ENCODE data around the gene ZNF155. TPM values are rescaled to one million over a fixed set of nuclear protein-coding genes. Genes with fewer than 3 reads are reported as not detected.

The ZNF155 gene
- polyA plus RNA-seq, 3 donors = 1.2 to 3.0 (median 1.4) TPM

- no peaks in the 10 kb centered on the region for H3K27me3 ChIP-seq (ENCODE audit: control insufficient read depth in 2 of 2, insufficient read depth in 2 of 2, low read length in 2 of 2)
- H3K4me1 ChIP-seq (ENCODE audit: control insufficient read depth in 1 of 2, insufficient read depth in 2 of 2, low read length in 2 of 2) = no peaks in the 10 kb centered on the region
- Mint-ChIP-seq H3K4me1 (no peaks in the 10 kb centered on the region), H3K27me3 (ENCODE audit: low read depth in 3 of 3) (no peaks in the 10 kb centered on the region), H3K4me3 (no peak overlapping the region), H3K27ac (no peak overlapping the region), H3K9me3 (peaks cover 38 to 86% (median 62%) of the 10 kb centered on the region in 7 donors), H3K36me3 (peaks cover 0 to 8% of the 10 kb centered on the region in 2 donors)
- WGBS (ENCODE audit: insufficient coverage) = 100% methylated on average over 3 of the region's 3 CpGs
- H3K9me3 ChIP-seq (replicated peaks in 1 of 2; ENCODE audit: control insufficient read depth in 1 of 2, insufficient read depth in 1 of 2, low read length in 2 of 2) = peaks cover 43 to 93% of the 10 kb centered on the region in 2 donors
- H2AFZ ChIP-seq (ENCODE audit: insufficient read depth, low read depth, low read length, poor library complexity, severe bottlenecking) = no peak overlapping the region
- TF ChIP-seq CTCF (IDR thresholded peaks at IDR 0.05) = no peak
- intact Hi-C loops (cut with micrococcal nuclease) = no loop called here
- H4K20me1 ChIP-seq (ENCODE audit: insufficient read depth, low read length) = no peaks in the 10 kb centered on the region
- no peak for DNase-seq
- H3K9ac ChIP-seq (ENCODE audit: insufficient read depth, low read length, poor library complexity, severe bottlenecking) = no peak overlapping the region
- no peaks in the 10 kb centered on the region for H3K79me2 ChIP-seq (ENCODE audit: insufficient read depth, low read length)
- no peak overlapping the region for H3K4me2 ChIP-seq (replicated peaks; ENCODE audit: extremely low read depth, low read length, poor library complexity, severe bottlenecking)
- H3K4me3 ChIP-seq (replicated peaks in 1 of 3; ENCODE audit: low read depth in 2 of 3, low read length in 3 of 3) = no peak overlapping the region
- H3K36me3 ChIP-seq (replicated peaks in 1 of 2; ENCODE audit: control insufficient read depth in 1 of 2, insufficient read depth in 2 of 2, low read length in 2 of 2) = no peaks in the 10 kb centered on the region
- no peak overlapping the region for H3K27ac ChIP-seq (ENCODE audit: low read depth in 1 of 2, low read length in 2 of 2)
Measured at GRCh38 chr19:43957891-43958290, 26.1 kb upstream of the ZNF155 start.

- Histone ChIP-seq H3K36me3 (replicated peaks in 1 of 2; ENCODE audit: control insufficient read depth in 1 of 2, insufficient read depth in 2 of 2, low read length in 2 of 2) (peaks cover 2 to 13% of the 10 kb centered on the region in 2 donors), H3K4me3 (replicated peaks in 1 of 3; ENCODE audit: low read depth in 2 of 3, low read length in 3 of 3) (no peak overlapping the region), H3K79me2 (ENCODE audit: insufficient read depth, low read length) (no peaks in the 10 kb centered on the region), H3K9ac (ENCODE audit: insufficient read depth, low read length, poor library complexity, severe bottlenecking) (no peak overlapping the region), H3K27ac (ENCODE audit: low read depth in 1 of 2, low read length in 2 of 2) (no peak overlapping the region), H4K20me1 (ENCODE audit: insufficient read depth, low read length) (no peaks in the 10 kb centered on the region), H3K9me3 (replicated peaks in 1 of 2; ENCODE audit: control insufficient read depth in 1 of 2, insufficient read depth in 1 of 2, low read length in 2 of 2) (peaks cover 31 to 90% of the 10 kb centered on the region in 2 donors), H2AFZ (ENCODE audit: insufficient read depth, low read depth, low read length, poor library complexity, severe bottlenecking) (no peak overlapping the region), H3K4me1 (ENCODE audit: control insufficient read depth in 1 of 2, insufficient read depth in 2 of 2, low read length in 2 of 2) (no peaks in the 10 kb centered on the region), H3K27me3 (ENCODE audit: control insufficient read depth in 2 of 2, insufficient read depth in 2 of 2, low read length in 2 of 2) (no peaks in the 10 kb centered on the region), H3K4me2 (replicated peaks; ENCODE audit: extremely low read depth, low read length, poor library complexity, severe bottlenecking) (no peak overlapping the region)
- peaks cover 8 to 19% of the 10 kb centered on the region in 2 donors for H3K36me3 Mint-ChIP-seq
- intact Hi-C loops (cut with micrococcal nuclease) = no loop called here
- no peak overlapping the region for H3K4me3 Mint-ChIP-seq
- H3K4me1 Mint-ChIP-seq = no peaks in the 10 kb centered on the region
- WGBS (ENCODE audit: insufficient coverage) = 97% methylated on average over 3 of the region's 4 CpGs
- no peak for TF ChIP-seq CTCF (IDR thresholded peaks at IDR 0.05)
- H3K27ac Mint-ChIP-seq = no peak overlapping the region
- DNase-seq = no peak
- peaks cover 28 to 80% (median 51%) of the 10 kb centered on the region in 7 donors for H3K9me3 Mint-ChIP-seq
- H3K27me3 Mint-ChIP-seq (ENCODE audit: low read depth in 3 of 3) = no peaks in the 10 kb centered on the region
Measured at GRCh38 chr19:43960411-43960810, 23.6 kb upstream of the ZNF155 start.

Measured in CD14-positive monocyte (primary cell).